Kasumi-1 (cell line): Measurements from ENCODE around the gene UTY.

Source experiments
- DNase-seq, 2 experiments: peaks; one replicate each; lab custom pipeline; 2025; lab: John Stamatoyannopoulos, UW

Gene UTY

GRCh38 chrY:13415556-13415955, 64.3 kb downstream of the UTY start:
- DNase-seq: no peak

- no peak for DNase-seq
These were observed 81.0 kb downstream of the UTY start for GRCh38 chrY:13398876-13399275.

- no peak for DNase-seq
These were observed 98.6 kb downstream of the UTY start for GRCh38 chrY:13381110-13381683.

- DNase-seq: no peak
These were observed 108.7 kb downstream of the UTY start for GRCh38 chrY:13370868-13371800.

DNA sequence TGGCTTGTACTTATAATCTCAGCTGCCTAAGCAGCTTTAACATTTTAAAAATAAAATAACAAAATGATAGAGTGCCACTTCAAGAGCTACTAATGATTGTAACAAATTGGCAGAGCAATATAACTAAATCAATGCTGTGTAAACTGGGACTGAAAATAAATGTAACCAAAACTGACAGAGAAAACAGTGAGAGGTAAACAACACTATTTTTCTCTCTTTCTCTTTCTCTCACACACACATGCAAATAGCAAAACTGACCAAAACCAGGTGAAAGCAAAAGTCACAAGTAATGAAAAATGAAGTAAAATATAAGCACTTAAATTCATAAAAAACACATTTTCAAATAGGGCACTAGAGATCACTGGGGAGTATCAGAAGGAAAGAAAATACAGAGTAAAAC, 109.6 kb downstream of the UTY start:
- DNase-seq: no peak

- DNase-seq: no peak
These were observed 111.4 kb downstream of the UTY start for GRCh38 chrY:13368513-13368845.

- DNase-seq: no peak
These were observed 116.2 kb downstream of the UTY start for GRCh38 chrY:13363641-13364040.

- DNase-seq: no peak
These were observed 117.2 kb downstream of the UTY start for GRCh38 chrY:13362662-13363061.

DNA sequence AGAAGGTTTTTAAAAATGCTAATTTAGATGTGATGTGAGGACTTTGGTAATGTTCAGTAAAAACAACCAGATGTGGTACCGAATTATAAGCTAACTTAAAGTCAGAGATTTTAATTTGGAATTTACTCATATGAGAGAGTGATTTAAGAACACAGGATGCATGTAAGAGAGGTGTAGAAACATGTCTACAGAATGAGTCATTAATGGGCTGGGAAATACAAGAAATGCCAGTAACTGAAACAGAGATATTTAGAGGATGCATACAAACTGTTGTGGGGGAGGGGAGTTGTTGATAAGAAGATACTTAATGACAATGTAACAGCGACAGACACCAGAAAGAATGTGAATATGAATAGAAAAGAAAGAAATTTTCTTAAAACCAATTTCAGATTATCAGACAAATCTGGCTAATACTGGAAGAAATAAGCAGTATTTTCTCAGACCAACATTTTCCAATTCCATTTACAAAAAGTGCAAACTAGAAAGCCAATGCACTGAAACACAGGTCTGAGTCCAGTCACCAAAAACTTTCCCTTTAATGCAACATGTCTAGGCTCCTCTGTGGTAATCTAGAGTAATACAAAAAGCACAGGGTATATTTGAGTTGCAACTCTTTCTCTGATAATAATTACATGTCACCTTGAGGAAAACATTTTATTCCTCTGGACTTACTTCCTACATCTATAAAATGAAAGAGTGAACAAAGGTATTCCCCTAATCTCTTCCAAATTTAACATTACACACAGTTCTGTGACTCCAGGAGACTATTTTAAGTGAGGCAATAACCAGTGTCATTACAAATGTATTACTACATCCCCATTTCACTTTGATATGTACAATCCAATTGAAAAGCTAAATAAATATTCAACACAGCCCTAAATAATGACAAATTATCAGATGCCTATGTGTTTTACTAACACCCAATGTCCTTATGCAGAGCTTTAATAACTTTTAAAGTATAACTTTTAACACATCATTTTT, 117.9 kb downstream of the UTY start:
- DNase-seq: no peak

GRCh38 chrY:13351443-13351842, 128.4 kb downstream of the UTY start:
- no peak for DNase-seq

DNA sequence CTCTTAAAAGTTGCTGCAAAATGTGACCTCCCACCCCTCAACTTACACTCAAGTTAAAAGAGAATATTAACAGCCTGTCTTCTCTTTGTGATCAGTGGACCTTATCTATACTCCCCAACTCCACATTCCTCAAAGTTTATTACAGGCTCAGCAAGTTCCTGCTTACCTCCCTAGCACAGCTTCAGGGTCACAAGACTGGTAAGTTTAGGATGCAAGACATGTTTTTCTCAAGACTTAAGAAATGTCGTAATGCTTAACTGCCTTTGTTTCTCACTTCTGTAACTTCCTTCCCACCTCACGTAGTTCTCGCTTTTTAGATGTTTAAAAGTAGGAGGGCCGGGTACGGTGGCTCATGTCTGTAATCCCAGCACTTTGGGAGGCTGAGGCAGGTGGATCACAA, 132.7 kb downstream of the UTY start:
- no peak for DNase-seq

GRCh38 chrY:13345549-13345948, 134.3 kb downstream of the UTY start:
- DNase-seq: no peak

GRCh38 chrY:13343307-13343946, 136.4 kb downstream of the UTY start:
- DNase-seq: no peak

GRCh38 chrY:13339939-13340338, 139.9 kb downstream of the UTY start:
- no peak for DNase-seq

GRCh38 chrY:13339381-13339780, 140.5 kb downstream of the UTY start:
- DNase-seq: no peak

DNA sequence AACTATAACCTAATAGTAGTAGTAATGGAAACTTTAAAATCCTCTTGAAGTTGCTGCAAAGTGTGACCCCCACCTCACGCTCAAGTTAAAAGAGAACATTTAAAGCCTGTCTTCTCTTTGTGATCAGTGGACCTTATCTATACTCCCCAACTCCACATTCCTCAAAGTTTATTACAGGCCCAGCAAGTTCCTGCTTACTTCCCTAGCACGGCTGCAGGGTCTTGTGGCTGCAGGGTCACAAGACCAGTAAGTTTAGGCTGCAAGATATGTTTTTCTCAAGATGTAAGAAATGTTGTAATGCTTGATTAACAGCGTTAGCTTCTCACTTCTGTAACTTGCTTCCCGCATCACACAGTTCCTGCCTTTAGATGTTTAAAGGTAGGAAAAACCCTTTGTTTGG, 141.1 kb downstream of the UTY start:
- DNase-seq: no peak

DNA sequence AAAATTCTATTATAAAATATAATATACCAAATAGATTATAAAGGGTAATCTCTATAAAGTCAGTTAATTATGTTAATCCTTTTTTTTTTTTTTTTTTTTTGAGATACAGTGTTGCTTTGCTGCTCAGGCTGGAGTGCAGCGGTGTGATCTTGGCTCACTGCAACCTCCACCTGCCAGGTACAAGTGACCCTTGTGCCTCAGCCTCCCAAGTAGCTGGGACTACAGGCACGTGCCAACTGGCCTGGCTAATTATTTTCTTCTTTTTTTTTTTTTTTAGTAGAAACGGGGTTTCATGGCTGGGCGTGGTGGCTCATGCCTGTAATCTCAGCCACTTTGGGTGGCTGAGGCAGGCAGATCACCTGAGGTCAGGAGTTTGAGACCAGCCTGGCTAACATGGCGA, 141.9 kb downstream of the UTY start:
- DNase-seq: no peak

DNA sequence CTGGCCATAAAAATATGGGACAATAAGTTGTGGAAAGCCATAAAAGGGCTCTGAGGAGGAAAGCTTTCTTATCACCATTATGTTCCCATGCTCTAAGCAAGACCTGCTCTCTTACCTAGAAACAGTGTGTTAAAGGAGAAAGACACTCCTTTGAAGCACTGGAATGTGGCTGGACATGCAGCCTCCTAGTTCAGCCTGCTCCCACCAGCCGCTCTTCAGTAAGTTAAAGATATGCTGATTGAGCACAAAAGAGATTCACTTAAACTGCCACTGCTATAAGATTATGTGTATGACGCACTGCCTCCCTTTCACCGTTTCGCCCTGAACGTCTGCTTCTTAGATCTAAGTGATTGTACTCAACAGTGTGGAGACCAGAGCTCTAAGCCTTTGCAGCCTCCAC, 146.0 kb downstream of the UTY start:
- DNase-seq: no peak

DNA sequence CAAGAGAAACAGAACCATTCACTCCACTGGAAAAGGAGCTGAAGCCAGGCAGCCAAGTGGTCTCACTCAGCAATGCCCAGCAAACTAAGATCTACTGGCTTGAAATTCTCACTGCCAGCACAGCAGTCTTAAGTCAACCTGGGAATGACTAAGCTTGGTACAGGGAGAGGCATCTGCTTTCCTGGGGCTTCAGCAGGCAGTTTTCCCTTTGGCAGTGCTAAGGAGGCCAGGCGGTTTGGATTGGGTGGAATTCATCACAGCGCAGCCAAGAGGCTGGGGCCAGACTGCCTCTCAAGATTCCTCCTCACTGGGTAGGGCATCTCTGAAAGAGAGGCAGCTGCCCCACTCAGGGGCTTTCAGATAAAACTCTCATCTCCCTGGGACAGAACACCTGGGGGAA, 149.2 kb downstream of the UTY start:
- DNase-seq: no peak

DNA sequence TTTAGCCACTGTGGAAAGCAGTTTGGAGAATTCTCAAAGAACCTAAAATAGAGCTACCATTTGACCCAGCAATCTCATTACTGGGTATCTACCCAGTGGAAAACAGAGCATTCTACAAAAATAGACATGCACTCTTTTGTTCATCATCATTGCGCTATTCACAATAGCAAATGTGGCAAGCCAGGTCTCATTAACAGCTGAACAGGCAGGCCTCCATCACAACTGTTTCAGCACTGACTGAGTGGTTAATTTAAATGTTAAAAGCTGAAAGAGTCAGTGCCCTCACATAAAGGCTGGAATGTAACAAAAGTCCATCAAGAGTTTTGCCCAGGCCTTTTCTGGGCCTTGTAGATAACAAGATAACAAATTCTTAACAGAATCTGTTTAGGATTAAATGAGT, 166.9 kb downstream of the UTY start:
- DNase-seq: no peak

- no peak for DNase-seq
These were observed 171.9 kb downstream of the UTY start for GRCh38 chrY:13307959-13308358.

DNA sequence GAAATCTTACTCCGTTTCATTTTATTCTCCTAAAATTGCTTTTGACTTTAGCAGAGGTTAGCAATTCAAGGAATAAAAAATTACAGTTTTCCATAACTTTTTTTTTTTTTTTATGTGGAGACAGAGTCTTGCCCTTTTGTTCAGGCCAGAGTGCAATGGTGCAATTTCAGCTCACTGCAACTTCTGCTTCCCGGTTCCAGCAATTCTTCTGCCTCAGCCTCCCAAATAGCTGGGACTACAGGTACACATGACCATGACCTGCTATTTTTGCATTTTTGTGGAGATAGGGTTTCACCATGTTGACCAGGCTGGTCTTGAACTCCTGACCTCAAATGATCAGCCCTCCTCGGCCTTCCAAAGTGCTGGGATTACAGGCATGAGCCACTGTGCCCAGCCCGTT, 179.0 kb downstream of the UTY start:
- no peak for DNase-seq
